ENCODE data around the gene COL1A1. TPM values are rescaled to one million over a fixed set of nuclear protein-coding genes. Genes with fewer than 3 reads are reported as not detected.

The COL1A1 gene
- total RNA-seq, 1 donor from 2014 or later, result 105 TPM

- H3K4me3 ChIP-seq (ENCODE audit: low read depth, low read length), result no peak overlapping the region
- DNase-seq (ENCODE audit: low read depth), result no peak
- no peak for TF ChIP-seq CTCF (conservative IDR thresholded peaks at IDR 0.05; ENCODE audit: low read depth, low read length)
Observed at GRCh38 chr17:50205963-50206505, 4.6 kb upstream of the COL1A1 start.

GRCh38 chr17:50205111-50205962 is 3.9 kb upstream of the COL1A1 start:
- TF ChIP-seq CTCF (conservative IDR thresholded peaks at IDR 0.05; ENCODE audit: low read depth, low read length), result no peak

GRCh38 chr17:50204431-50204830 is 3.0 kb upstream of the COL1A1 start:
- TF ChIP-seq CTCF (conservative IDR thresholded peaks at IDR 0.05; ENCODE audit: low read depth, low read length), result no peak
- no peak for DNase-seq (ENCODE audit: low read depth)

More at GRCh38 chr17:50205111-50205962, 3.9 kb upstream of the COL1A1 start:
- DNase-seq (ENCODE audit: low read depth), result no peak
- H3K4me3 ChIP-seq (ENCODE audit: low read depth, low read length), result no peak overlapping the region

GRCh38 chr17:50203604-50204345 is 2.3 kb upstream of the COL1A1 start:
- no peak for DNase-seq (ENCODE audit: low read depth)
- H3K4me3 ChIP-seq (ENCODE audit: low read depth, low read length), result no peak overlapping the region
- TF ChIP-seq CTCF (conservative IDR thresholded peaks at IDR 0.05; ENCODE audit: low read depth, low read length), result no peak

More at GRCh38 chr17:50204431-50204830, 3.0 kb upstream of the COL1A1 start:
- no peak overlapping the region for H3K4me3 ChIP-seq (ENCODE audit: low read depth, low read length)

- H3K4me3 ChIP-seq (ENCODE audit: low read depth, low read length), result no peak overlapping the region
- no peak for DNase-seq (ENCODE audit: low read depth)
- no peak for TF ChIP-seq CTCF (conservative IDR thresholded peaks at IDR 0.05; ENCODE audit: low read depth, low read length)
Observed at GRCh38 chr17:50203086-50203485, 1.7 kb upstream of the COL1A1 start.

- peak; percentile 92 for TF ChIP-seq CTCF (conservative IDR thresholded peaks at IDR 0.05; ENCODE audit: low read depth, low read length)
- DNase-seq (ENCODE audit: low read depth), result no peak
- H3K4me3 ChIP-seq (ENCODE audit: low read depth, low read length), result peak overlapping the region; percentile 58
Observed at GRCh38 chr17:50200457-50201275, 765 bp downstream of the COL1A1 start.

Data from epithelial cell of proximal tubule (primary cell).